Progenitor cell of endocrine pancreas (in vitro differentiated cells): ENCODE measurements around the gene KRTAP4-12. TPM values are rescaled to one million over a fixed set of nuclear protein-coding genes. Genes with fewer than 3 reads are reported as not detected.
"Not testable (repeated sequence)": the region's sequence is repeated elsewhere in the genome, so short reads cannot be mapped to it uniquely, and the experiment has no call there.

ENCODE experiments used
- DNase-seq: peaks from one replicate; pipeline ENCODE4 v3.0.0; 2021; ENCODE audit warnings: low spot score; ENCODE audit not compliant: unreplicated experiment
- H3K27ac Mint-ChIP-seq: 2 replicates; pipeline ENCODE4 v1.8.0; 2021; ENCODE audit warnings: mild to moderate bottlenecking, moderate library complexity, mixed read lengths
- H3K27me3 Mint-ChIP-seq: 2 replicates; pipeline ENCODE4 v1.8.0; 2021; ENCODE audit warnings: mixed read lengths
- H3K36me3 Mint-ChIP-seq: 2 replicates; pipeline ENCODE4 v1.8.0; 2022; ENCODE audit warnings: mixed read lengths; ENCODE audit not compliant: insufficient read depth
- H3K4me1 Mint-ChIP-seq: 2 replicates; pipeline ENCODE4 v1.8.0; 2021; ENCODE audit warnings: low read depth, mixed read lengths
- H3K4me3 Mint-ChIP-seq: 2 replicates; pipeline ENCODE4 v1.8.0; 2021; ENCODE audit warnings: low read depth, mild to moderate bottlenecking, moderate library complexity, mixed read lengths
- H3K9me3 Mint-ChIP-seq: 2 replicates; pipeline ENCODE4 v1.8.0; 2021; ENCODE audit warnings: low read depth, mixed read lengths
- CTCF ChIP-seq: fragments of 200-600 bp; sonication (generic); IDR thresholded peaks from one replicate; pipeline ENCODE4 v1.5.0; 2021; ENCODE audit warnings: antibody characterized with exemption, mild to moderate bottlenecking; ENCODE audit not compliant: unreplicated experiment
- total RNA-seq: library from RNA; stranded (reverse); gene quantifications from 2 replicates; pipeline ENCODE4 v1.2.1, GENCODE V29; 2021

Gene KRTAP4-12
- total RNA-seq, 1 donor from 2014 or later: not detected

GRCh38 chr17:41098481-41098880, 25.5 kb downstream of the KRTAP4-12 start:
- peaks cover 8% of the 10 kb centered on the region for H3K27me3 Mint-ChIP-seq
- H3K9me3 Mint-ChIP-seq: no peaks in the 10 kb centered on the region
- no peak for DNase-seq
- H3K4me3 Mint-ChIP-seq: no peak overlapping the region
- H3K4me1 Mint-ChIP-seq: peaks cover 19% of the 10 kb centered on the region
- no peak overlapping the region for H3K27ac Mint-ChIP-seq
- TF ChIP-seq CTCF: no peak
- no peaks in the 10 kb centered on the region for H3K36me3 Mint-ChIP-seq

GRCh38 chr17:41098042-41098441, 25.9 kb downstream of the KRTAP4-12 start, which contains the start of gene KRTAP4-8:
Gene KRTAP4-8, minus strand, starts transcription at chr17:41098142. Its CDS starts 58 bp downstream, at chr17:41098084.
- Mint-ChIP-seq H3K4me1 (peaks cover 19% of the 10 kb centered on the region), H3K27ac (no peak within 1 kb of the TSS)

GRCh38 chr17:41096055-41096454, 27.9 kb downstream of the KRTAP4-12 start:
- no peak overlapping the region for H3K27ac Mint-ChIP-seq
- no peak for DNase-seq
- TF ChIP-seq CTCF: no peak
- no peaks in the 10 kb centered on the region for H3K36me3 Mint-ChIP-seq
- peaks cover 5% of the 10 kb centered on the region for H3K9me3 Mint-ChIP-seq
- H3K27me3 Mint-ChIP-seq: peaks cover 5% of the 10 kb centered on the region
- H3K4me3 Mint-ChIP-seq: no peak overlapping the region
- H3K4me1 Mint-ChIP-seq: peaks cover 19% of the 10 kb centered on the region

More at GRCh38 chr17:41098042-41098441, 25.9 kb downstream of the KRTAP4-12 start, which contains the start of gene KRTAP4-8:
- Mint-ChIP-seq H3K4me3 (no peak within 1 kb of the TSS), H3K27me3 (peaks cover 8% of the 10 kb centered on the region), H3K36me3 (no peaks in the 10 kb centered on the region), H3K9me3 (peaks cover 1% of the 10 kb centered on the region)
- DNase-seq: no peak
- TF ChIP-seq CTCF: no peak

GRCh38 chr17:41088760-41089352, 35.1 kb downstream of the KRTAP4-12 start:
- Mint-ChIP-seq H3K4me1 (peaks cover 18% of the 10 kb centered on the region), H3K9me3 (peaks cover 14% of the 10 kb centered on the region)
- not testable (repeated sequence) for H3K36me3 Mint-ChIP-seq, DNase-seq, H3K27me3 Mint-ChIP-seq, H3K4me3 Mint-ChIP-seq, H3K27ac Mint-ChIP-seq

- H3K4me1 Mint-ChIP-seq: peaks cover 18% of the 10 kb centered on the region
- not testable (repeated sequence) for H3K9me3 Mint-ChIP-seq, H3K27me3 Mint-ChIP-seq, H3K36me3 Mint-ChIP-seq, H3K27ac Mint-ChIP-seq, H3K4me3 Mint-ChIP-seq, DNase-seq
Measured at GRCh38 chr17:41084100-41084856, 39.7 kb downstream of the KRTAP4-12 start, which contains the start of gene KRTAP4-7. Gene KRTAP4-7, plus strand, starts transcription at chr17:41084150. Its CDS starts 57 bp downstream, at chr17:41084207.

- not testable (repeated sequence) for H3K27ac Mint-ChIP-seq, H3K9me3 Mint-ChIP-seq, DNase-seq, H3K4me3 Mint-ChIP-seq, H3K27me3 Mint-ChIP-seq, H3K36me3 Mint-ChIP-seq
- H3K4me1 Mint-ChIP-seq: peaks cover 13% of the 10 kb centered on the region
Measured at GRCh38 chr17:41083427-41083826, 40.6 kb downstream of the KRTAP4-12 start.
